Activated CD4-positive, alpha-beta T cell treated with anti-CD3 and anti-CD28 coated beads, Interleukin-2, amount 10 ng/mL, durations not matched to agents 7 days and 5 days (primary cell): Measurements from ENCODE around the gene ASPG. TPM values are rescaled to one million over a fixed set of nuclear protein-coding genes. Genes with fewer than 3 reads are reported as not detected.

Experiments used
- CTCF ChIA-PET: fragments of 350-600 bp; sonication (Branson Sonifier 250); formaldehyde crosslinking; loops from one replicate; lab custom pipeline; 2021; ENCODE audit warnings: antibody characterized with exemption; lab: Charles Lee
- POLR2A ChIA-PET: fragments of 350-600 bp; sonication (Branson Sonifier 250); formaldehyde crosslinking; loops from one replicate; lab custom pipeline; 2021; ENCODE audit warnings: antibody characterized with exemption; lab: Charles Lee
- DNase-seq: peaks from one replicate; pipeline ENCODE4 v3.0.0-alpha.2; 2020
- H3K27ac Mint-ChIP-seq: one replicate; pipeline ENCODE4 v1.8.0; 2021; ENCODE audit warnings: mild to moderate bottlenecking, moderate library complexity, mixed read lengths
- H3K27me3 Mint-ChIP-seq: one replicate; pipeline ENCODE4 v1.8.0; 2021; ENCODE audit warnings: mixed read lengths
- H3K36me3 Mint-ChIP-seq: one replicate; pipeline ENCODE4 v1.8.0; 2021; ENCODE audit warnings: low read depth, mixed read lengths
- H3K4me1 Mint-ChIP-seq: one replicate; pipeline ENCODE4 v1.8.0; 2021; ENCODE audit warnings: mixed read lengths
- H3K4me3 Mint-ChIP-seq: one replicate; pipeline ENCODE4 v1.8.0; 2021; ENCODE audit warnings: mild to moderate bottlenecking, moderate library complexity, mixed read lengths
- H3K9me3 Mint-ChIP-seq: one replicate; pipeline ENCODE4 v1.8.0; 2021; ENCODE audit warnings: mixed read lengths
- total RNA-seq, 2 experiments: library from RNA; stranded (reverse); gene quantifications; one replicate each; pipeline ENCODE4 v1.2.3, GENCODE V29; 2021

The ASPG gene
- total RNA-seq, 2 experiments from 2014 or later, result not detected

GRCh38 chr14:104142946-104143470 is 57.5 kb downstream of the ASPG start:
- CTCF ChIA-PET, result interaction anchor here (1.2 kb wide), 1 partner anchor 65 kb away, joined by 3 read pairs; no protein-coding TSS in a partner anchor
- H3K4me1 Mint-ChIP-seq, result no peaks in the 10 kb centered on the region
- DNase-seq, result no peak
- peaks cover 7% of the 10 kb centered on the region for H3K27me3 Mint-ChIP-seq
- no peaks in the 10 kb centered on the region for H3K9me3 Mint-ChIP-seq
- H3K27ac Mint-ChIP-seq, result no peak overlapping the region
- H3K36me3 Mint-ChIP-seq, result no peaks in the 10 kb centered on the region
- POLR2A ChIA-PET, result no interaction called here
- no peak overlapping the region for H3K4me3 Mint-ChIP-seq

- POLR2A ChIA-PET, result no interaction called here
- no peak for DNase-seq
- no peaks in the 10 kb centered on the region for H3K9me3 Mint-ChIP-seq
- no peaks in the 10 kb centered on the region for H3K36me3 Mint-ChIP-seq
- CTCF ChIA-PET, result interaction anchor here (0.8 to 1.2 kb wide), 3 partner anchors 66 to 80 kb away, joined by 3 read pairs; no protein-coding TSS in a partner anchor
- no peak overlapping the region for H3K27ac Mint-ChIP-seq
- H3K4me3 Mint-ChIP-seq, result no peak overlapping the region
- H3K27me3 Mint-ChIP-seq, result peaks cover 7% of the 10 kb centered on the region
- no peaks in the 10 kb centered on the region for H3K4me1 Mint-ChIP-seq
Observed at GRCh38 chr14:104143521-104144452, 58.3 kb downstream of the ASPG start.

- Mint-ChIP-seq H3K27me3 (peaks cover 5% of the 10 kb centered on the region), H3K36me3 (no peaks in the 10 kb centered on the region), H3K27ac (no peak overlapping the region), H3K4me3 (no peak overlapping the region), H3K4me1 (no peaks in the 10 kb centered on the region), H3K9me3 (no peaks in the 10 kb centered on the region)
- no peak for DNase-seq
- ChIA-PET CTCF (interaction anchor here (0.8 to 1.0 kb wide), 2 partner anchors 67 to 79 kb away, joined by 3 read pairs; no protein-coding TSS in a partner anchor), POLR2A (no interaction called here)
Observed at GRCh38 chr14:104144453-104144790, 58.9 kb downstream of the ASPG start.

GRCh38 chr14:104144911-104145825 is 59.7 kb downstream of the ASPG start:
- no peak overlapping the region for H3K4me3 Mint-ChIP-seq

GRCh38 chr14:104145826-104146601 is 60.5 kb downstream of the ASPG start:
- POLR2A ChIA-PET, result no interaction called here
- no peaks in the 10 kb centered on the region for H3K27me3 Mint-ChIP-seq
- H3K4me3 Mint-ChIP-seq, result no peak overlapping the region
- H3K36me3 Mint-ChIP-seq, result no peaks in the 10 kb centered on the region
- no peaks in the 10 kb centered on the region for H3K4me1 Mint-ChIP-seq
- DNase-seq, result no peak
- H3K9me3 Mint-ChIP-seq, result no peaks in the 10 kb centered on the region
- CTCF ChIA-PET, result no interaction called here
- H3K27ac Mint-ChIP-seq, result no peak overlapping the region

More at GRCh38 chr14:104144911-104145825, 59.7 kb downstream of the ASPG start:
- CTCF ChIA-PET, result interaction anchor here (0.8 kb wide), 1 partner anchor 67 kb away, joined by 3 read pairs; no protein-coding TSS in a partner anchor
- Mint-ChIP-seq H3K27ac (no peak overlapping the region), H3K4me1 (no peaks in the 10 kb centered on the region), H3K27me3 (peaks cover 2% of the 10 kb centered on the region), H3K36me3 (no peaks in the 10 kb centered on the region), H3K9me3 (no peaks in the 10 kb centered on the region)
- no peak for DNase-seq
- POLR2A ChIA-PET, result no interaction called here

GRCh38 chr14:104146651-104147345 is 61.3 kb downstream of the ASPG start:
- Mint-ChIP-seq H3K4me3 (no peak overlapping the region), H3K4me1 (no peaks in the 10 kb centered on the region), H3K36me3 (no peaks in the 10 kb centered on the region), H3K9me3 (no peaks in the 10 kb centered on the region), H3K27me3 (no peaks in the 10 kb centered on the region), H3K27ac (no peak overlapping the region)
- DNase-seq, result no peak
- POLR2A ChIA-PET, result no interaction called here
- CTCF ChIA-PET, result no interaction called here

GRCh38 chr14:104147346-104148125 is 62.0 kb downstream of the ASPG start:
- POLR2A ChIA-PET, result no interaction called here

GRCh38 chr14:104148433-104149277 is 63.2 kb downstream of the ASPG start:
- ChIA-PET CTCF (no interaction called here), POLR2A (no interaction called here)
- Mint-ChIP-seq H3K27ac (no peak overlapping the region), H3K27me3 (no peaks in the 10 kb centered on the region), H3K4me3 (no peak overlapping the region), H3K9me3 (no peaks in the 10 kb centered on the region), H3K4me1 (no peaks in the 10 kb centered on the region), H3K36me3 (no peaks in the 10 kb centered on the region)
- DNase-seq, result no peak

More at GRCh38 chr14:104147346-104148125, 62.0 kb downstream of the ASPG start:
- no peak for DNase-seq
- H3K27me3 Mint-ChIP-seq, result no peaks in the 10 kb centered on the region
- no peak overlapping the region for H3K4me3 Mint-ChIP-seq
- no peaks in the 10 kb centered on the region for H3K4me1 Mint-ChIP-seq
- H3K9me3 Mint-ChIP-seq, result no peaks in the 10 kb centered on the region
- CTCF ChIA-PET, result no interaction called here
- H3K27ac Mint-ChIP-seq, result no peak overlapping the region
- H3K36me3 Mint-ChIP-seq, result no peaks in the 10 kb centered on the region

GRCh38 chr14:104149278-104149595 is 63.7 kb downstream of the ASPG start:
- CTCF ChIA-PET, result no interaction called here
- POLR2A ChIA-PET, result no interaction called here
- H3K36me3 Mint-ChIP-seq, result no peaks in the 10 kb centered on the region
- no peaks in the 10 kb centered on the region for H3K27me3 Mint-ChIP-seq
- H3K4me3 Mint-ChIP-seq, result no peak overlapping the region
- no peaks in the 10 kb centered on the region for H3K9me3 Mint-ChIP-seq
- DNase-seq, result no peak
- no peak overlapping the region for H3K27ac Mint-ChIP-seq
- H3K4me1 Mint-ChIP-seq, result no peaks in the 10 kb centered on the region

- Mint-ChIP-seq H3K27me3 (no peaks in the 10 kb centered on the region), H3K4me3 (no peak overlapping the region), H3K36me3 (no peaks in the 10 kb centered on the region), H3K9me3 (no peaks in the 10 kb centered on the region), H3K27ac (no peak overlapping the region), H3K4me1 (no peaks in the 10 kb centered on the region)
- no peak for DNase-seq
- ChIA-PET CTCF (no interaction called here), POLR2A (no interaction called here)
Observed at GRCh38 chr14:104149617-104150135, 64.2 kb downstream of the ASPG start.
